HPDE6-E6E7 (cell line): ENCODE results near the gene FRG2.
"Not testable (repeated sequence)": the region's sequence is repeated elsewhere in the genome, so short reads cannot be mapped to it uniquely, and the experiment has no call there.

ENCODE experiments used
- DNase-seq: peaks from one replicate; pipeline ENCODE4 v3.0.0; 2011; ENCODE audit warnings: missing footprints; ENCODE audit errors: extremely low spot score

Gene FRG2

DNA sequence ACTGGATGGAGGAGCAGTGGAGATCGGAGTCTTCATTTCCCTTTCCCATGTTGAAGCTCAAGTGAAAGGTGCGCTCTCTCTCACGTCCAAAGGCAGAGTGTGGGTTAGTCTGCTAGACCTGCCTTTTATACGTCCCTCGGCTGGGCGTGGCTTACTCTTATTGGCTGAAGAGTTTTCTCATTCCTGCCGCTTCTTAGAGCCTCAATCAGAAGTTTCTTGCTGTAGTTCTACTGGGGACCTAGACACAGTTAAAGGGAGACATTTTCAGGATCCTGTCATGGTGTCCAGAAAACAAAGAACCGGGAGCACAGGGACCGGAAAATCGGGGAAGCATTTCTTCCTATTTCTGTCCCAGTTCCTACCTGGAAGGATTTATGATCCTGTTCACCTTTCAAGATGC, at the start of gene FRG2:
Gene FRG2 (minus strand): TSS at position 101 of the 400 bp plus-strand sequence. CDS start 52 bp downstream, at position 49.
- not testable (repeated sequence) for DNase-seq

DNA sequence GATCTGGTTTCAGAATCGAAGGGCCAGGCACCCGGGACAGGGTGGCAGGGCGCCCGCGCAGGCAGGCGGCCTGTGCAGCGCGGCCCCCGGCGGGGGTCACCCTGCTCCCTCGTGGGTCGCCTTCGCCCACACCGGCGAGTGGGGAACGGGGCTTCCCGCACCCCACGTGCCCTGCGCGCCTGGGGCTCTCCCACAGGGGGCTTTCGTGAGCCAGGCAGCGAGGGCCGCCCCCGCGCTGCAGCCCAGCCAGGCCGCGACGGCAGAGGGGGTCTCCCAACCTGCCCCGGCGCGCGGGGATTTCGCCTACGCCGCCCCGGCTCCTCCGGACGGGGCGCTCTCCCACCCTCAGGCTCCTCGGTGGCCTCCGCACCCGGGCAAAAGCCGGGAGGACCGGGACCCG, 41.3 kb upstream of the FRG2 start:
- DNase-seq, result not testable (repeated sequence)

DNA sequence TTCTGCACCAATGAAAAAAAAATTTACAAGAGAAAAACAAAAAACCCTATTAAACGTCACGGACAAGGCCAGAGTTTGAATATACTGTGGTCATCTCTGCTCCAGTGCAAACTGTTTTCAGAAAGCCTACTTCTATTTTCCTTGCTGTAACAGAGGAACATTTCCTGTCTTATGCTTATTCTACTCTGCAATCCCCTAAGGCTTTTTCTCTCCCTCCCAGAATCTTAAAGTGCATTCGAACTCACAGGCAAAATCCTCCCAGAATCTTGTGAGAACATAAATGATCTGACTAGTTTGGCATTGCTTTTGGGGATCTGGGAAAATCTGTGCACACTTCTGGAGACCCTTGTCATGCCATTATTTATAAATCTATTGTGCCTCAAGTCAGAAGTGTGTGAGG, 37.7 kb upstream of the FRG2 start:
- DNase-seq, result not testable (repeated sequence)

DNA sequence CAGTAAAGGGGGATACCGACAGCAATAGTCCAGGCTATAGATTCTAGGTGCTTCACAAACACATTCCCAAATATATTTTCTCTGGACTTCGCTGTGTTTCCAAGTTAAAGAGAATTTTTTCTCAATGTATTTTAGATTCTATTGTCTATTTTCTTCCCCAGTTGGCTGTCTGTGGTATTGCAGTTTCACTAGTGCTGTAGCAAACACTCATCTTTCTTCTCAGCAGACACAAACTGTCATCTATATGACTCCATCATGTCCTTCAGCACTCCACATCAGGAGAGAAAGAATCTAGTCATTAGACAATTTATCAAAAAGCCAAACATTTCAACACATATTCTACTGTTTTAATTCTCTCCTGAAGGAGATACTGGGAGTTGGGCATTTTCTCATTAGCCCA, 37.3 kb upstream of the FRG2 start, which contains the start of gene DBET:
Gene DBET (plus strand): TSS at position 161 of the 400 bp plus-strand sequence.
- DNase-seq, result not testable (repeated sequence)

DNA sequence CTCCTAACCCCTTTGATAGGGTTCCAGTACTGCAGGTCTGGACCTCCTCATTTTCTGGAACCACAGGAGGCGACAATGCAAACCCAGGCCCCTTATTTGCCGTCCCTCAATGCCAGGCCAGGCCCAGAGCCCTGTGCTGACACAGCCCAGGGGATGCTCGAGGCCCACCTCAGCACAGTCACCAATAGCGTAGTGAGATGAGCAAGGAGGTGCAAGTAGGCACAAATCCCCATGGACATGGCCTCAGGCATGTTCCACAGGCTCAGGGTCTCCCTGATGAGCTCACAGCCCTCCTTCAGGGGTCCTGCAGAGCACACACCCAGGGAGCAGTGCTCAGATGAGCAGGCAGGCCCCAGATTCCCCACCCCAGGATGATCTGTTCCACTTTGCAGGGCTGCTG, 31.9 kb upstream of the FRG2 start:
- DNase-seq, result not testable (repeated sequence)

DNA sequence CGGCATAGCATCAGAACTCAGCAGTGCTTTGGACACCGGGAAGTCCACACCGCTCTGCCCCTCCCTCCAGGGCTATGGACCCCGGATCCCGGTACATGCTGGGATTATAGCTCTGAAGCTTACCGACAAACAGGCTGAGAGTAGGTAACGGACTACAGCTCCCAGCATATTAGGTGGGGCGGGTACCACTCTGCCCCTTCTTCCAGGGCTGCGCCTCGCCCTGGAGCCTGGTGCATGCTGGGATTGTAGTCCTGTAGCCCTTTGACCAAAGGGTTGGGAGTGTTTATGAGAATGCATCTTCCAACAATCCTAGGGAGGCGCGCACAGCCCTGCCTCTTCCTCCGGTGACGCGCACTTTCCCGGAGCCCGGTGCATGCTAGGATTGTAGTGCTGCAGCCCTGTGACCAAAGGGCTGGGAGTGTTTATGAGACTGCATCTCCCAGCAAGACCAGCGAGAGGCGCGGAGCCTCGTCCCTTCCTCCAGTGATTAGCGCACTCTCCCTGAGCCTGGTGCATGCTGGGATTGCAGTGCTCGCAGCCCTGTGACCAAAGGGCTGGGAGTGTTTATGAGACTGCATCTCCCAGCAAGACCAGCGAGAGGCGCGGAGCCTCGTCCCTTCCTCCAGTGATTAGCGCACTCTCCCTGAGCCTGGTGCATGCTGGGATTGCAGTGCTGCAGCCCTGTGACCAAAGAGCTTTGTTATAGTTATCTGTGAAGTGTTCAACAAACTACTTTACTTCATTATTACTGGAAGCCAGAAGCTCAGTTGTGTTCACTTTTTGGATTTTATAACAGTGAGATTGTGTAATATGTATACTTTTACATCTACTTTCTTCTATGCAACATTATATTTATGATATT, 22.6 kb upstream of the FRG2 start:
- DNase-seq, result not testable (repeated sequence)

DNA sequence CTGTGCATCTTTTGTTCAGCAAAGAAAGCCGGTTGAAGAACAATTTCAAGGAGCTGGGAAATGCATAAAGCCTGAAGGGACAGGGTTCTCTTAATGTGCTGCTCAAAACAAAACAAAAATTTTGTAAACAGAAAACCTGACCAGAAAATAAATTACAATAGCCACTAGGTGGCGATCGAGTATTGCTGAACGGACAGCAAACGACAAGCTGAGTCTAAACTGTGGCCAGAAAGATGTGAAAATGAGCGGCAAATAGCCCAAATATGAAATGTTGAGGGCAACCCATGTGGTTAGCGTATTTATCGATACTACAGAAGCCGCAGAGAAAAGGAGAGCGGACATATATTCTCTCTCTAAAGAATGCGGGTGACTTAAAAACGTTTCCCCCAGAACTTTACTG, 20.6 kb upstream of the FRG2 start:
- DNase-seq, result not testable (repeated sequence)

DNA sequence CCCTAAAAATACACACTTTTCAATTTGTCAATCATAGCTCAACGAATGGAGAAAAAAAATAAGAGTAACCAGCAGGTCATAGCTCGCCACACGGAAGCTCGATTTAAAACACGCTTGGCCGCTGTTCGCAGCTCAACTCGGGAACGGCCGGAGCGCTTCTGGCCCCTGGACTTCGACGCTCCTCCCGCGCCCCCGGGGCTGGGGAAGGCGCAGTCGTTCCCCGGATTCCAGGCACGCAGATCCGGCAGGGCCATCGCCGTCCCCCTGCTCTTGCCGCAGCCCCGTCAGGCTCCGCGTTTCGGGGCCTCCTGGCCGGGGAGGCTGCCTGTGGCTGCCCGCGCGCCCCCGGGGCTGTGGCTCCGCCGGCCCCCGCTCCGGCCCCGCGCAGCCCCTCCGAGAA, 13.8 kb upstream of the FRG2 start:
- DNase-seq, result not testable (repeated sequence)

DNA sequence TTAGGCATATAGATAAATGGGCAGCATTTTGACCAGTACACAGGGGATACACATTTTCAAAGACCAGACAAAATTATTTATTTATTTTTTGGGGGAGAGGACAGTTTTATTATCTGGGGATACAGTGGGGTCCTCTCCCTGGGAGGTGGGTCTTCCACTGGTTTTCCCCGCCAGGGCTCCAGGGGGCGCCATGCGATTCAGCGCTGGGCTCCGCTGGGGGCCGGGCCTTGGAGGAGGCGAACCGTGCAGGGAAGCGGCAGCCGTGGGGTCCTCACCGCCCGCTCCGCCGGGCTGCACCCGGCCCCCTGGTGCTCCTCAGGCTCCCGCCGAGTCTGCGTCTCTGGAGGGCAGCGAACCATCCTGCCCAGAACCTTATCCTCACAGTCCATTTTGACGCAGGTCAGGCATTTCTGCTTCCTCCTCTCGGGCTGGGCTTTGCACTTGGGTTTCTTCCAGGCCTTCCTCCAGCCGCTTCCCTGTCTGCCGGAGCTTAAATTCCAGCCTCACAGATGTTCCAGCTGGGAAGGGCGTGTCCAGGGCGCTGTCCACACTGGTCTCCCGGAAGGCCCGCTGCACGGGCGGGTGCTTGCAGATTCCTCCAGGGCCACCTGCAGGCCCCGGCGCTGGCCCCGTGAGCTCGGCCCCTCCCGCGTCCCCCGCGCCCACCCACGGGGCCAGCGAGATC, 10.8 kb upstream of the FRG2 start:
- not testable (repeated sequence) for DNase-seq

DNA sequence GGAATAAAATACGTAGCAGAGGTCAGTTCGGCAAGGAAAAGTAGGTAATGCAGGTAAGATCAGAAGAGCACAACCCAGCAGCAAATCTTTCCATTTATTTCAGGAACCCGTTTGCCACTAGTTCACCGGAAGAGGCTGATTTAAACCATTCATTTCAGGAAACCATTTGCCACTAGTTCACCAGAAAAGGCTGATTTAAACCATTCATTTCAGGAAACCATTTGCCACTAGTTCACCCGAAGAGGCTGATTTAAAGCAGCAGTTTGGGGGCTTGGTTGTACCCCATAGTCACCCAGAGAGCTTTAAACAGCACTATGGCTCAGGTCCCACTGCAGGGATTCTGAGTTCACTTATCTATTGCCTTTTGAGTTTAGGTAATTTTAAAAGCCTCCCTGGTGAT, 4.2 kb upstream of the FRG2 start:
- DNase-seq, result not testable (repeated sequence)

DNA sequence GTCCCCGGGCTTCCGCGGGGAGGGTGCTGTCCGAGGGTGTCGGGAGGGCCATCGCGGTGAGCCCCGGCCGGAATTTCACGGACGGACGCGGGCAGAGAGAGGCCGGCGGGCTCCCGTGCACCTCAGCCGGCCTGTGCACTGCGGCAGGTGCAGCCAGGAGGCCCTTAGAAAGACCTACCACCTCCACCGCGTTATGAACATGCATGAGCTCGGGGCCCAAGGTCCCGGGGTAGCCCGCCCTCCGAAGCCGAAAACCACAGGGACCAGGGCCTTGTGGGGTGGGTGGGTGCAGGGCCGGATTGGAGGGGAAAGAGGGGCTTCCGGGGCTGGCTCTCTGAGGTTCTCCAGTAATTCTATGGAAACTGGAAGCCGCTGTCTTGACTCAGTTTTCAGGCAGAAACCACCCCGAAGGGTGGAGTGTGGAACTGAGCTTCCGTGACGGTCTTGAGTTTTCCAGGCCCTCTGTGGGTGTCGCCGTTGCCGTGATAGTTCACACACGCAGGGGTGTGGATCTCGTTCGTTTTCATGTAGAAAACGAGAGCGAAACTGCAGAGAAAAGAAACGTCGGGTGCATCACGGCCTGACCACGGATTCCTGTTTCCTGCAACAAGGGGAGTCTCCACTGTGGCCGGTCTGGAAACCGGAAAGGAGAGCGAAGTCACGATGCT, 4.3 kb downstream of the FRG2 start:
- not testable (repeated sequence) for DNase-seq

DNA sequence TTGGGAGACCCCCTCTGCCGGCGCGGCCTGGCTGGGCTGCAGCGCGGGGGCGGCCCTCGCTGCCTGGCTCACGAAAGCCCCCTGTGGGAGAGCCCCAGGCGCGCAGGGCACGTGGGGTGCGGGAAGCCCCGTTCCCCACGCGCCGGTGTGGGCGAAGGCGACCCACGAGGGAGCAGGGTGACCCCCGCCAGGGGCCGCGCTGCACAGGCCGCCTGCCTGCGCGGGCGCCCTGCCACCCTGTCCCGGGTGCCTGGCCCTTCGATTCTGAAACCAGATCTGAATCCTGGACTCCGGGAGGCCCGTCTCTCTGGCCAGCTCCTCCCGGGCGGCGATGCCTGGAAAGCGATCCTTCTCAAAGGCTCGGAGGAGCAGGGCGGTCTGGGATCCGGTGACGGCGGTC, 5.1 kb downstream of the FRG2 start:
- DNase-seq, result not testable (repeated sequence)

DNA sequence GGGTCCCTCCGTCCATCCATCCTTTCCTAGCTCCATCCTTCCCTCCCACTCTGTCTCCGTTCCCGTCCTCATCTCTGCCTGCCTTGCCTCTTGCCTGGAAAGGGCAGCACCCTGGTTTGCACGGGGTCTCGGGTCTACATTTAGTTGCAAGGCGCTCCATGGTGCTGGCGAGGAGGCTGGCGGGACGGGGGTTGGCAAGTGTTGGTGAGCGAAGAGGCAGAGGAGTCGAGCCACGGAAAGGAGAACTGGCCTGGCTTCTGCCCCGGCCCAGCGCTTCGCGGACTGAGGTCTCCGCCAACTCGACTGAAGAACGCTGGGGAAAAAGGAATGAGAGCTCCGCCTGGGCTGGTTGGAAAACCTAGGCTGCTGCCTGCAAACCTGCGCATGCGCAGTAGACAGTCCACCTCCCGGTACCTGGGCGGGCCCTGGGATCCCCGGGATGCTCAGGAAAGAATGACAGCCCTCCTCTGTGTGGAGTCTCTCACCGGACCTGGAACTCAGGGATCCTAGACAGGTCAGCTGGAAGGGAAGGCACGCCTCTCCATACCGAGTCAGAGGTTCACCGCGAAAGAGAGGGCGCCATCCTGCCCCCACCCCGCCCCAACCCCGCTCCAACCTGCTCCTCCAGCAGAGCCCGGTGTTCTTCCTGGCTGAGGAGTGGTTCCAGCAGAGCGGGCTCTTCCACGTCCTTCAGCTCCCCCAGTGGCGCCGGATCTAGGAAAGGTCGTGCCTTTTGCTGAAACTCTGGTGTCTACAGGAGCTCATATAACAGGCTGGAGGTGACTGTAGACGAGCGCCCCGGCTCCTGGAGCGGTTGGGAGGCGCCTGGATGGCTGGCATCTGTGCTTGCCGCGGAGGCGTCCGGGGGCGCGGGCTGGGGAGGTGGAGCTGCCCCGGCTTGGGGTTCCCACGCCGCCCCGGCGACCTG, 6.0 kb downstream of the FRG2 start:
- DNase-seq, result peak; percentile 66

DNA sequence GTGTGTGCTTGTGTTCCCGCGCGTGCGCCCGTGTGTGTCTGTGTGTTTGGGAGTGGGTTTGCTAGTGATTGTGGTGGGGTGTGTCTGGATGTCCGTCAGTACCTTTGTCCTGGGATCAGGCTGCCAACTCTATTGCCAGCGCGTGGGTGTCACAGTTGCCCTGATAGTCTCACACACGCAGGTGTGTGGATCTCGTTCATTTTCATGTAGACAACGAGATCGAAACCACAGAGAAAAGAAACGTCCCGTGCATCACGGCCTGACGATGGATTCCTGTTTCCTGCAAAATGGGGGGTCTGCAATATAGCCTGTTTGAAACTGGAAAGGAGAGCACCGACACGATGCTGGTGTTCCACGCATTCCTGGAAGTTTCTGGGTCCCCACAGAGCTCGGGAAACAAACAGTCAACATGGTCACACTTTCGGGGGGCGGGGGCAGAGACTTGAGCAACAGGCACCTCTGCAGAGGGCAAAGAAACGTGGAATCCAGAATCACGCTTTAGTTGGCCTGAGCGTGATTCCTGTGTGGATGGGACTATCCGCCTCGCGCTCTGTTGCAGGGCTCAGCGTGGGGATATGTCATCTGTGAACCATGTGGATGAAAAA, 7.1 kb downstream of the FRG2 start:
- DNase-seq, result not testable (repeated sequence)

DNA sequence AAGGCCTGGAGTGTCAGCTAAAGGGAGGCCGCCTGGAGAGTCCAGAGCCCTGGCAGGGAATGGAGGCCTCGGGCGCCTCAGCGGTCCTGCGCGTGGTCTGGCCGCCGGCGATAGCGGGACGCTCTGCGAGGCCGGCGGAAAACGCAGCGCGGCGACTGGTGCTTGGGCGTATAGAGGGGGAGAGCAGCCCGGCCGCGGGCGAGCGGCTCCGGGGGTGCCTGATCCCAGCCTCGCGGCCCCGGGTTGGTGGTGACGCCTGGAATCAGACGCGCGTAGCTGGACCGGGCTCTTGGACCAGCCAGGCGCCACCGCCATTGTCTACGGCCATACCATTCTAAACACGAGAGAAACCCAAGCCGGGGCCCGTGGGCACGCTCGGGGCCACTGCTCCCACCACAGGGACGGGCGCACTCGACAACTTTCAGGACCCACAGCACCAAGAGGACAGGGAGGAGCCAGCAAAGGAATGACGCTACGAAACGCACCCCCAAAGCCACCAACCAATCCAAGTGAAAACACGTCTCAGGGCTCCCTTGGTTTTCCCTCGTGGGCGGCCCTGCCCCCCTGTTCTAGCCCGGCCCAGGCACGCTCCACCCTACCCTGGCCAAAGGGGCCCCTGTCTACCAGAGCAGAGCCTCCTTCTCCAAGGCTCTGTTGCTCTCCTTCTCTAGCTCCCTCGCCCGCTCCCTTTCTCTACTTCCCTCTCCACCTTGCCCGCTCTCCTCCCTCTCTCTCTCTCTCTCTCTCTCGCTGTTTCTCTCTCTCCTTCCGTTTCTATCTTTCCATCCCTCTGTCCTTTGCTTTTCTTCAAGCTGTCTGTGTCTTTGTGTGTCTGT, 7.8 kb downstream of the FRG2 start:
- DNase-seq, result no peak

DNA sequence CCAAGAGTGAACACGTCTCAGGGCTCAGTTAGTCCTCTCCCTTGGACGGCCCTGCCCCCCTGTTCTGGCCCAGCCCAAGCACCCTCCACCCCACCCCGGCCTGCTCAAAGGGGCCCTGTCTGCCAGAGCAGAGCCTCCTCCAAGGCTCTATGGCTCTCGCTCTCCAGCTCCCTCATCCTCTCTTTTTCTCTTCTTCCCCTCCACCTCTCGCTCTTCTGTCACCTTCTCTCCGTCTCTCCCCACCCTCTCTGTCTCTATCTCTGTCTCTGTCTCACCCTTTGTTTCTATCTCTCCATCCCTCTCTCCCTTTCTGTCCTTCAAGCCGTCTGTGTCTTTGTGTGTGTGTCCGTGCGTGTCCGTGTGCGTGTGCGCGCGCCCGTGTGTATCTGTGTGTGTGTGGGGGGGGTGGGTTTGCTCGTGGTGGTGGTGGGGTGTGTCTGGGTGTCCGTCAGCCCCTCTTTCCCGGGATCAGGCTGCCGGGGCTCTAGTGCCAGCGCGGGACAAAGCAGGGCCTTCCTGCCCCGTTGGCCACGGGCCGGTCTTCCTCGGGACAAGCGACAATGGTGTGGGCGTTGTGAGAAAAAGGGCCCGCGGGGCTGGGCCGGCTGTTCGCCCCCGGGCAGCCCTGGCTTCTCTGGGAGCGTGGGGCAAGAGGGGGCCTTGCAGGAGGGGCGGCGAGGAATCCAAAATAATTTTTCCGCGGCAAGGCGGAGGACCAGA, 8.7 kb downstream of the FRG2 start:
- DNase-seq, result no peak

DNA sequence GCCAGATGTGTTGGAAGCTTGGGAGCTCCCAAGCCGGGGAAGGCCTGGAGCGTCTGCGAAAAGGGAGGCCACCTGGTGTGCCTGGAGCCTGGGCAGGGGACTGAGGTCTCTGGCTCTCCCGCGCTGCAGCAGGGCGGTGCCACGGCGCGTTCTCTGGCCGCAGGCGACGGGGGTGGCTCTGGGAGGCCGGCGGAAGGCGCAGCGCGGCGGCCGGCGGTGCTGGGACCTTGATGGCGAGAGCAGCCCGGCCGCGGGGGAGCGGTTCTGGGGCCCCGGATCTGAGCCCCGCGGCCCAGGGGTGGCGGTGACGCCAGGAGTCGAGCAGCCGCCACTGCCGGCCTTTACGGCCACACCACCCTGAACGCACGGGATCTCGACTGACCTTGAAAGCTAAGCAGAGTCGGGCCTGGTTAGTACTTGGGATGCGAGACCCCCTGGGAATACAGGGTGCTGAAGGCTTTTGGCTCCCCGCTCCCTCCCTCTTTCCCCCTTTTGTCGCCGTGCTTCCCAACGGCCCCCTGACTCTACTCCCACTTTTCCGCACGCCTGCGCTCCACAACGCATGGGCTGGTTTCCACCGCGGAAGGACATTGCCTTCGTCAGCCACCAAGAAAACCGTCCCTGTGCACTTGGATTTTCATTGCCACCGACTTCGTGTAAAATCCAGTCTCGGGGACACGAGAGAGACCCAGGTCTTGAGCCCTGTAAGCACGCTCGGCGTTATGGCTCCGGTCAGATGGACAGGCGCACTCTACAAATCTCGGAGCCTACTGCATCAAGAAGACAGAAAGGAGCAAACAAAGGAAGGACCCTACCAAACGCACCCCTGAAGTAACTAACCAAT, 9.5 kb downstream of the FRG2 start:
- no peak for DNase-seq
